Right lung (tissue), 10 donors: ENCODE results near the gene CABP2. TPM values are rescaled to one million over a fixed set of nuclear protein-coding genes. Genes with fewer than 3 reads are reported as not detected.
"Not testable (repeated sequence)": the region's sequence is repeated elsewhere in the genome, so short reads cannot be mapped to it uniquely, and the experiment has no call there.

ENCODE experiments used
- DNase-seq, 2 donors: peaks; one replicate each; pipeline ENCODE4 v3.0.0-alpha.2; 2013
- long read RNA-seq, 8 donors: transcript quantifications; one replicate each; lab custom pipeline, GENCODE V29; 2026
- polyA plus RNA-seq, 5 donors: library from polyadenylated mRNA; unstranded; fragments of 120-200 nt; gene quantifications; one replicate each; pipeline versions ENCODE4 v1.2.1 to v1.2.3, GENCODE V29; 2013; ENCODE audit warnings: inconsistent platforms in 1 of 5, low replicate concordance in 1 of 5; ENCODE audit not compliant: insufficient read length in 5 of 5, insufficient read depth in 1 of 5

CABP2 gene
- polyA plus RNA-seq: not detected
- long read RNA-seq, donor 1: 0 reads
- long read RNA-seq, donor 2: 0 reads
- long read RNA-seq, donor 3: 0 reads
- long read RNA-seq, donor 4: 0 reads
- long read RNA-seq, donor 5: 0 reads
- long read RNA-seq, donor 6: 0 reads
- long read RNA-seq, donor 7: 0 reads
- long read RNA-seq, donor 8: 0 reads

GRCh38 chr11:67522844-67523555 lies at the start of gene CABP2:
CABP2 (minus strand) TSS chr11:67523446; CDS start chr11:67523326, 120 bp downstream.
- DNase-seq: no peak

GRCh38 chr11:67572747-67573419 lies 49.6 kb upstream of the CABP2 start:
- peak in 1 of 2 donors; percentile 37 for DNase-seq

DNA sequence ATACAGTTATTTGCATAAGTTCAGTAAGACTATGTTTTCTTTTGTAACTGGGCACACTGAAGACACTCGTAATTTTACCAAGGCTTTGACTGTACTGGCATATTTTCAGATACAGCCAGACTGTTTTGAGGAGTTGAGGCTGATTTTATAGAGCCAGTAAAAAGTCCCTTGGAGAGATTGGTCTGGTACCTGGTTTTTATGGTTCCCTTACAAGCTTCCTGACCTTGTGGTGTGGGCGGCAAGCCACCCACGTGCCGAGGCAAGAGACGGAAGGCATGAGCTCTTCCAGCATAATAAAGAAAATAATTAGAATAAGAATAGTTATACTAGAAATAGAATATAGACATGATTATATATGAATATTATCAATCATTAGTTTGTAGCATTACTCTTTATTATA lies 49.1 kb upstream of the CABP2 start:
- no peak for DNase-seq

DNA sequence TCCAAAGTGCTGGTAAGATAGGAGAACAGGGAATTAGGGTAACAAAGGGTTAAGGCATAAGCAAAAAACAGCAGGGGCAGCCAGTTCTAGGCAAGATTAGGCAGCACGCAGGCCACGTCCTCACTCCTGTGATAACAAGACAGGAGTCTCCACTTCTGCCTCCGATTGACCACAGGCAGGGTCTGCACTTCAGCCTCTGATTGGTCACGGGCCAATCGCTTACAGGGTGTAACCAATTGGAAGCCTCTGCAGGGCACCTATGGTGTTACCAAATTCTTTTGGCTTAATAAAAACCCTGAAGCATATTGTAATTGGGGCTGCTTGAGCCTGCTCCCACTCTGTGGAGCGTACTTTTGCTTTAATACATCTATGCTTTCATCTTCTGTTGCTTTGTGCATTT lies 48.2 kb upstream of the CABP2 start:
- no peak for DNase-seq

GRCh38 chr11:67564230-67564629 lies 41.0 kb upstream of the CABP2 start:
- DNase-seq: no peak

GRCh38 chr11:67563705-67564114 lies 40.5 kb upstream of the CABP2 start:
- not testable (repeated sequence) for DNase-seq

DNA sequence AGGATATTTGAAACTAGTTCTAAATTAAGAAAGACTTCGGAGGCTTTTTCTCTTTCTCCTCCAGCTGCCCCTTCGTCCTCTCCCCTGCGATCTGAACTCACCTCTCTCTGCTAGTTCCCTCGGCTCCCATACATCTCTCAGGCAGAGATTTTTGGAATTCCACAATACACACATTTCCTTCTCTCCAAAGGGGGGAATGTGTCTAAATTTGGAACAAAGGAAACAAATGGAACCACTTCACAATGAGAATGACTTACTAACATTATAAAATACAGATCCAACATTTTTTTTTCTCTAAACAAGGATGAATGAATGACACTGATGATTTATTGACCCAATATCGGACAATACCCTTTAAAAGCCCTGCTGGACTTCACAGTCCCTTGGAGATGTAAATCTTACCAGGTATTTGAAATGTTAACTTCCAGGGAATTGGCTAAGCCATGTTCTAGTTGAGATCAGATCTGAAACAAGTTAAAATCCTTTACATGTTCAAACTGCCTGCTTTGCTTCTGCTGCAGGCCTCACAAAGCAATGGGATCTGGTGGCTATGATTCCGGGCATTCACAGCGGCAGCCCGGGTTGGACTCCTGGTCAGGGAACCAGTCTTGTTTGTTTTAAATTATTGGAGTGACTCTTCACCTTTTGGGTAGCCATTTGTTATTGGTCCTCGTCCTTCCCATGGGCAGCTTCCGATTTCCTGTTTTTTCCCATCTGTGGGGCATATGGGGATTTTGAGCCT lies 39.9 kb upstream of the CABP2 start:
- DNase-seq: no peak

DNA sequence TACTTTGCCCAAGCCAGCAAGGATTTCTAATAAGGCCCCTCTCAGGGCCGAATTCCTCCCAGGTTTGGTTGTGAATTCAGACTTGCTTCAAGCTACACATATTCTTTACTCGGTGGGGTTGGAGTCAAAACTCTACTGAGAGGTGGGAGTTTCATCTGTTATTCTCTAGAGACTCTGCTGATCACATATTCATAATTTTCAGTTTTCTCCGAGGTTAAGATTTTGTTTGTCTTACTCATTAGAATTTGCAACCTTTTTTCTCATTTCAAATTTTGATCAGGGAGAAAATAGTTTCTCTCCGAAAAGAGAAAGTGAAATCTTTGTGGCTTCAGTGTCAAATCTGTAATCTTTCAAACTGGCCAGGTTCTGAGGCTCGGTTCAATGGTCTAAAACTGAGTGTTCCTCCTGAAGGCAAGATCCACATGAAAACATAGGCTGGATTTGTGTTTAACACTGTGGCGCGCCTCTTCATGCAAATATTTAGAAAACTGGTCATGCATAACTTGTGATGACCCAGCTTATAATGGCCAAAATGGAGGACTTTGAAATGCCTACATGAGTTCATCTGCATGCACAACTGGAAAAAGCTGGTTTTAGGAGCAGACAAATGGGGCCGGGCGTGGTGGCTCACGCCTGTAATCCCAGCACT lies 38.8 kb upstream of the CABP2 start:
- no peak for DNase-seq

DNA sequence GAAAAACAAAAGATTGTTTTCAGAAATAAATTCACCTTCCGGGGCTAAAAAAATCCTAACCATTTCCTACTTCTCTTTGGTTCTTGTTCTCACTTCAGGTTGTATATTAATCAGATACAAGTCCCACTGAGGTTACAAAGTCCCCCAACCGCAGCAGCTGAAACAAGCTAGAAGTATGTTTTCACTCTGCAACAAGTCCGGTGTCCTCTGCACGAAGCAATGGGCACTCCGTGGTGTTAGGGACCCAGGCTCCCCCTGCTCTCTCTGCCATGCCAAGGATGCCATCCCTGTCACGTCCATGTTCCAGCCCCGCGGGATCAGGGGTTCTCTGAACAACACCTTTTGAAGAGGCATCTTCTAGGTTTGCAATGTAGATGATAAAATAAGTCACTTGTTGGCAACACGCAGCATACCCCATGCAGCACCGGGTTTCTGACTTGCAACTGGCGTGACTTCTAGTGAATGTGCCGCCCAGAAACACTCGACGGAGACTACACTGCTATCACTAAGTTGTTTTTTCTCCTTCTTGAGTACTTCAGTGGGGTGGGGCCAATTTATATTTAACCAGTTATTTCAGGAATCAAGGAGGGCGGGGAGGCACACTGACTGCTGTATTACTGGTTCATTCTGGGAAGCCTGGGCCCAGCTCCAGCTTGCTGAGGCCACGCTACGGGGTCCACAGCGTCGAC lies 35.0 kb upstream of the CABP2 start:
- DNase-seq: peak; percentile 46 to 58

GRCh38 chr11:67556244-67556643 lies 33.0 kb upstream of the CABP2 start:
- DNase-seq: no peak

DNA sequence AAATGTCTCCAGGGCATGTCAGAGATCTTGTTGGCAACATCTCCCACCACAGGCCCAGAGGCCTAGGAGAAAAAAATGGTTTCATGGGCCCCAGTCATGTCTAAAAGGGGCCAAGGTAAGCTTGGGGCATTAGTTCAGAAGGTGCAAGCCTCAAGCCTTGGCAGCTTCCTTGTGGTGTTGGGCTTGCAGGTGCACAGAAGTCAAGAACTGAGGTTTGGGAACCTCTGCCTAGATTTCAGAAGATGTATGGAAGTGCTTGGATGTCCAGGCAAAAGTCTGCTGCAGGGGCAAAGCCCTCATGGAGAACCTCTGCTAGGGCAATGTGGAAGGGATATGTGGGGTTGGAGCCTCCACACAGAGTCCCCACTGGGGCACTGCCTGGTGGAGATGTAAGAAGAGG lies 28.5 kb upstream of the CABP2 start:
- not testable (repeated sequence) for DNase-seq

DNA sequence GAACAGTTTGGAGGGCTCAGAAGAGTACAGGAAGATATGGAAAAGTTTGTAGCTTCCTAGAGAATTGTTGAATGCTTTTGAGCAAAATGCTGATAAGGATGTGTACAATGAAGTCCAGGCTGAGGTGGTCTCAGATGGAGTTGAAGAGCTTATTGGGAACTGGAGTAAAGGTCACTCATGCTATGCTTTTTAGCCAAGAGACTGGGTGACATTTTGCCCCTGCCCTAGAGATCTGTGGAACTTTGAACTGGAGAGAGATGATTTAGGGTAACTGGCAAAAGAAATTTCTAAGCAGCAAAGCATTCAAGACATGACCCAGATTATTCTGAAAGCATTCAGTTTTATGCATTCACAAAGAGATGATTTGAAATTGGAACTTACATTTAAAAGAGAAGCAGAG lies 27.9 kb upstream of the CABP2 start:
- DNase-seq: no peak

- DNase-seq: no peak
Measured at GRCh38 chr11:67548555-67549110, 25.4 kb upstream of the CABP2 start.

DNA sequence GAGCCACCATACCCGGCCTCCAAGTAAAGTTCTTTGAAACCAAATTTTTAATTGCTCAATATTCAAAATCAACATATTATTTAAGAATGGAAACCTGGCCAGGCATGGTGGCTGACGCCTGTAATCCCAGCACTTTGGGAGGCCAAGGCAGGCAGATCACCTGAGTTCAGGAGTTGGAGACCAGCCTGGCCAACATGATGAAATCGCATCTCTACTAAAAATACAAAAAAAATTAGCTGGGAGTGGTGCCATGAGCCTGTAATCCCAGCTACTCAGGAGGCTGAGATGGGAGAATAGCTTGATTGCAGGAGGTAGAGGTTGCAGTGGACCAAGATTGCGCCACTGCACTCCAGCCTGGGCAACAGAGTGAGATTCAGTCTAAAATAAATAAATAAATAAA lies 24.9 kb upstream of the CABP2 start:
- DNase-seq: not testable (repeated sequence)

DNA sequence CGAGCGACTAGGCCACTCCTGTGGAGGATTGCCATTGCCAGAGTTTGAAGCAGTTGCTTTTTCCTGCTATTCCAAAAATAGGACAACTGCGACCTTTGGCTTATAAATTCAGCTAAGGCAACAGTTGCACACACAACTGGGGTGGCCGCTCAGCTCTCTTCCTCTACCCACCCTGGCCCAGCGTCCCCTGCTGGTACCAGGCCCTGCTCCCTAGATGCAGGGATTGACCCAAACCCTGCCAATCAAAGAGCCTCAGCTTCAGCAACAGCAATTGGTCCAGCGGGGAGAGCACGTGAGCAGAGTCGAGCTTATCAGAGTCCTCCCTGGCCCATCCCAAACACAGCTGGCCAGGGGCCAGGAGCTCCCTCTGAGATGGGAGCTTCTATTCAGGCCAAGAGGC lies 22.0 kb upstream of the CABP2 start:
- peak; percentile 19 to 50 for DNase-seq

DNA sequence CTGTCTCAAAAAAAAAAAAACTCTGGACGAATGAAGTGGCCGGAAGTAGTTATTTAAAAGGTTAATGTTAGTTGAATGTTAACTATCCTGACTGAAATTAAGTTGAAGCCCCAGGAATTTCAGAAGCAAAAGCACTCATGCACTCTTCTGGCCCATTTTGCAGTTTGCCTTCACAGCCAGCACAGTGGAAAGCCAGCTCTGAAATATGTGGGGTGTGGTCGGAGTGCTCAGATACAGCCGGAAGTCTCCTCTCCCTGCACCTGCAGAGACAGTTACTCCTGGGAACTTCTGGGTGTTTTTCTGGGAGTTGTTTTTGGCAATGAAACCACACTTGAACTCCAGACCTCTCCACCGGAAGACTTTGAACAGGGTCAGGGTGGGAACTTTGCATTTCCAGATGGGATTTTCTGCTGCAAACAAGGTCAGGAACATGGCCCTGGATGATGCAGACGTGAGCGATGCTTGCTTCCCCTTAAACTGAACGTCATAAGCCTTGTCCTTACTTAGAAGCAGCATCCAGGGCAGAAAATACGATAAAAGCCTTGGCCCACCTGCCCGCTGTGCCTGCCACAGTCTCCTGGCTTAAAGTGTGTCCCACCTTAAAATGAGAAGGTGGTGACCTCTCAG lies 21.5 kb upstream of the CABP2 start:
- no peak for DNase-seq

DNA sequence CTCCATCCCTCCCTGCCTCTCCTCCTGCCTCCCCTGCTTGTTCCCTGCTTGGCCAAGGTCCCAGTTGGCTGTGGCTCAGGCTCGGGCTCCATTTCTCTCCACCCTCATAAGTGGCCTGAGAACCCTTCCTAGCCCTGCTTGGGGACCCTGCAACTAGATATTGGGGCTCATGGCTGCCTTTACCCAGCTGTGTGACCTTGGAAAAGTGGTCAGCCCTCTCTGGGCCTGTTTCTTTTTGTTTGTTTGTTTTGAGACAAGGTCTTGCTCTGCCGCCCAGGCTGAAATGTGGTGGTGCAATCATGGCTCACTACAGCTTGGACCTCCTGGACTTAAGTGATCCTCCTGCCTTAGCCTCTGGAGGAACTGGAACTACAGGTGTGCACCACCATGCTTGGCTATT lies 20.3 kb upstream of the CABP2 start:
- no peak for DNase-seq

GRCh38 chr11:67542971-67543370 lies 19.7 kb upstream of the CABP2 start:
- no peak for DNase-seq

GRCh38 chr11:67542169-67542568 lies 18.9 kb upstream of the CABP2 start:
- DNase-seq: no peak

DNA sequence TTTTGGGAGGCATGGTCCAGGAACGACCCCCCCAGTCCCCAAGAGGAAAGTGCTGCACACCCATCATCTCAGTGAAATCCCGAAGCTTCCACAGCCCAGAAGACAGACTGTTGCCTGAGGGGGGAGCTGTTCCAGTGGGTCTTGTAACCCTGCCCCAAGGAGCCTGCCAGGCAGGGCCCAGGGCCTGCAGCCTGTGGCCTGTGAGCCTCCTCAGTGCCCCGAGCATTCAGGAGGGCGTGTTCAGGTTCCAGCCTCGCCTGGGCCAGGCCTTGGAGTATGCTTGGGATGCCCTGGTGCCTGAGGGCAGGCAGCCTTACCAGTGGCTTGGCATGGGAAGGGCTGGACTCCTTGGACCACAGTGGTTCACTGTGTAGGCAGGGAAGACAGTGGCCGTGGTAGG lies 18.0 kb upstream of the CABP2 start:
- no peak for DNase-seq
